Stimulated activated memory B cell treated with anti-CD40 and anti-IgM and Interleukin-4, amounts not matched to agents 10 μg/mL and 1 μg/mL and 100 μg/mL, for 72 hours (primary cell): ENCODE data around the gene TMPRSS9.
"Not testable (repeated sequence)": the region's sequence is repeated elsewhere in the genome, so short reads cannot be mapped to it uniquely, and the experiment has no call there.

ENCODE experiments used
- ATAC-seq: fragments of 150-1000 bp; cut with Tn5 transposase; 2 replicates; pipeline ENCODE4 v1.10.0; 2021
- H3K27ac Mint-ChIP-seq: one replicate; pipeline ENCODE4 v1.8.0; 2022; ENCODE audit warnings: mild to moderate bottlenecking, mixed read lengths
- H3K27me3 Mint-ChIP-seq: one replicate; pipeline ENCODE4 v1.8.0; 2022; ENCODE audit warnings: mixed read lengths
- H3K36me3 Mint-ChIP-seq: one replicate; pipeline ENCODE4 v1.8.0; 2022; ENCODE audit warnings: mixed read lengths
- H3K4me1 Mint-ChIP-seq: one replicate; pipeline ENCODE4 v1.8.0; 2022; ENCODE audit warnings: mixed read lengths
- H3K4me3 Mint-ChIP-seq: one replicate; pipeline ENCODE4 v1.8.0; 2022; ENCODE audit warnings: mild to moderate bottlenecking, moderate library complexity, mixed read lengths
- H3K9me3 Mint-ChIP-seq: one replicate; pipeline ENCODE4 v1.8.0; 2022; ENCODE audit warnings: mixed read lengths

TMPRSS9 gene

DNA sequence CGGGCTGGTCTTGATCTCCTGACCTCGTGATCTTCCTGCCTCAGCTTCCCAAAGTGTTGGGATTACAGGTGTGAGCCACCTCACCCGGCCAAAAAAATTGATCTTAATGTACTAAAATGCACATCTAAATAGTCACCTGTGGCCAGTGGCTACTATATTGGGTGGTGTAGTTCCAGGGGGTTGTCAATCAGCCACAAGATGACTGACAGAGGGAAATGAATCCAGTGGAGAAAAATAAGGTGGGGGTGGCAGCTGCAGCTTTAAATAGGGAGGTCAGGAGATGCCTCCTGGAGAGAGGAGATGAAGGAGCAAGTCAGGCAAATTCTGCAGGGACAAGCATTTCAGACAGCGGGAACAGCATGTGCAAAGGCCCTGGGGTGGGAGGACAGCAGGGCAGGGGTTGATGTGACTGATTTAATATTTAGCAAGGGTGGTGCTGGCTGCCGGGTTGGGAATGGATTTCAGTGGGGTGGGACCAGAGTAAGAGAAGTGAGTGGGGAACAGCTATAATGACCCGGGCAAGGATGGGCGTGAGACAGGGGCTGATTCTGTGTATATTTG is 49.4 kb downstream of the TMPRSS9 start:
- ATAC-seq = no peak
- peaks cover 21% of the 10 kb centered on the region for H3K27me3 Mint-ChIP-seq
- H3K36me3 Mint-ChIP-seq = peaks cover 5% of the 10 kb centered on the region
- no peaks in the 10 kb centered on the region for H3K4me1 Mint-ChIP-seq
- peaks cover 5% of the 10 kb centered on the region for H3K9me3 Mint-ChIP-seq
- H3K4me3 Mint-ChIP-seq = no peak overlapping the region
- H3K27ac Mint-ChIP-seq = no peak overlapping the region

DNA sequence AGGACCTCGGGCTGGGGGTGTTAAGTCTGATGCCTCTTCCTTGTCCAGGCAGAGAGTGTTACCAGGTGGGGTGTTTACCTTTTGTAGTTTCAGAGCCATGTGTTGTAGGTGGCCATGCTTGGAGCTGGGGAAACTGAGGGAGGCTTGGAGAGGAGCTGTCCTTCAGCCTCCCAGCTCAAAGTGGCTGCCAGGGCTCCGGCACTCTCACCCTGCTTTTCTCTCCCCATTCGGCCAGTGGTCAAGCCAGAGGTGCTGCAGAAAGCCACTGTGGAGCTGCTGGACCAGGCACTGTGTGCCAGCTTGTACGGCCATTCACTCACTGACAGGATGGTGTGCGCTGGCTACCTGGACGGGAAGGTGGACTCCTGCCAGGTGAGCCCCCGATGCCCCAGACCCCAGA is 50.0 kb downstream of the TMPRSS9 start:
- Mint-ChIP-seq H3K27me3 (peaks cover 21% of the 10 kb centered on the region), H3K4me1 (no peaks in the 10 kb centered on the region), H3K36me3 (peaks cover 5% of the 10 kb centered on the region), H3K27ac (no peak overlapping the region), H3K9me3 (peaks cover 5% of the 10 kb centered on the region), H3K4me3 (no peak overlapping the region)
- ATAC-seq = no peak

DNA sequence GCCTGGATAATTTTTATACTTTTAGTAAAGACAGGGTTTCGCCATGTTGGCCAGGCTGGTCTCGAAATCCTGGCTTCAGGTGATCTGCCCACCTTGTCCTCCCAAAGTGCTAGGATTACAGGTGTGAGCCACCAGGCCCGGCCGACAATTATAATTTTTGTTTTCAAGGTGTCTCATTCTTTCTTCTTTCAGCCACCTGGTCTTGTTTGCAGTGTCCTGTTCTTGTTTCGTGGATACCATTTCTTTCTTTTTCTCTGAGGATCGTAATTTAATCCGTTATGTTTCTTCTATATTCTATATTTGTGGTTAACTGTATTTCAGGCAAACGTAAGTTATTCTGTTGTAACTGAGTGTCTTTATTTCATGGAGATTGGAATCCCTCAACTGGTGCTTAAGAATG is 51.6 kb downstream of the TMPRSS9 start:
- Mint-ChIP-seq H3K36me3 (peaks cover 8% of the 10 kb centered on the region), H3K4me1 (no peaks in the 10 kb centered on the region), H3K27me3 (peaks cover 21% of the 10 kb centered on the region), H3K4me3 (no peak overlapping the region), H3K9me3 (peaks cover 5% of the 10 kb centered on the region), H3K27ac (no peak overlapping the region)
- no peak for ATAC-seq

DNA sequence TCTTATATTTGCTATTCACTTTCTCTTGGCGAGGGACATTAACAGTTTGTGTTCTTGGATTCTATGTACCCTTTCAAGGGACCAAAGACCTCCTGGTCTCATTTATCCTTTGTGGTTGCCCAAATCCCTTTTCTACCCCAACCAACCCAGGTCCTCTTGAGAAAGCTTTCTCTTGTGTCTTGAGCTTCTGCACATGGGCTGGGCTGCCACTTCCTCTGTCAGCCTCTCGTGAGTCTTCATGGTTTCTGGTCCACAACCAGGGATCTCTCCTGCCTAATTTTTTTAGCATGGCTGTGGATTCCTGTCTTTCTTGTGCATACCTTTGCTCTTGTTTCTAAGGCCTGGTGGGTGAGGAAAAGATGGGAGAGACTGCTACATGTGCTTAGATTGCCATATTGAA is 52.4 kb downstream of the TMPRSS9 start:
- H3K9me3 Mint-ChIP-seq = peaks cover 5% of the 10 kb centered on the region
- H3K36me3 Mint-ChIP-seq = peaks cover 13% of the 10 kb centered on the region
- no peak overlapping the region for H3K27ac Mint-ChIP-seq
- no peak for ATAC-seq
- H3K4me1 Mint-ChIP-seq = no peaks in the 10 kb centered on the region
- H3K27me3 Mint-ChIP-seq = peaks cover 21% of the 10 kb centered on the region
- no peak overlapping the region for H3K4me3 Mint-ChIP-seq

GRCh38 chr19:2413159-2413558 is 53.1 kb downstream of the TMPRSS9 start:
- no peak overlapping the region for H3K27ac Mint-ChIP-seq
- H3K9me3 Mint-ChIP-seq = peaks cover 5% of the 10 kb centered on the region
- no peak for ATAC-seq
- no peak overlapping the region for H3K4me3 Mint-ChIP-seq
- peaks cover 21% of the 10 kb centered on the region for H3K27me3 Mint-ChIP-seq
- no peaks in the 10 kb centered on the region for H3K4me1 Mint-ChIP-seq
- H3K36me3 Mint-ChIP-seq = peaks cover 19% of the 10 kb centered on the region

- no peak overlapping the region for H3K4me3 Mint-ChIP-seq
- peaks cover 5% of the 10 kb centered on the region for H3K9me3 Mint-ChIP-seq
- no peak overlapping the region for H3K27ac Mint-ChIP-seq
- peaks cover 19% of the 10 kb centered on the region for H3K36me3 Mint-ChIP-seq
- ATAC-seq = no peak
- H3K27me3 Mint-ChIP-seq = peaks cover 21% of the 10 kb centered on the region
- no peaks in the 10 kb centered on the region for H3K4me1 Mint-ChIP-seq
Observed at GRCh38 chr19:2413629-2414028, 53.6 kb downstream of the TMPRSS9 start.

DNA sequence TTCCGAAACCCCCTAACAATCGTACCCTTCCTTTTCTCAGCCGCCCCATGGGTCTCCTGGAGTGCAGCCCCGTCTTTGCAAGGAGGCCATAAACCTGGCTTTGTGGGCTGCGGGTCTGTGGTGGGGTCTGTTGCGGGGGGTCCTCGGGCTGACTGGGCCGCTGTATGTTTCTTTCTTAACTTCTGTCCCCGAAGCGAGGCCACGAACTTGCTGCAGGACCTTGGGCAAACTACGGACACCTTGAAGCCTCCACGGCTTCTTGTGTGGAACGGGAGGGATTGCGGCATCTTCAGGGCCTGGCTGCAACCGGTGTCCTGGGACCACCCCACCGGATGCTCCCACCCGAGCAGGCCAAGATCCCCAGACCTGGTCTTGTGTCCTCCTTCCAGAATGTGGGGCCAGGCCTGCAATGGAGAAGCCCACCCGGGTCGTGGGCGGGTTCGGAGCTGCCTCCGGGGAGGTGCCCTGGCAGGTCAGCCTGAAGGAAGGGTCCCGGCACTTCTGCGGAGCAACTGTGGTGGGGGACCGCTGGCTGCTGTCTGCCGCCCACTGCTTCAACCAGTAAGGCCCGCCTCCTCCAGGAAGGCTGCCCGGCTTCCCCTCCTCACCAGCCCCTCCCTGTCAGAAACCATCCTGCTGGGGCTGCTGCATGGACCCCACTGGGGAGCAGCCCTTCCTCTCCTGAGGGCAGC is 55.4 kb downstream of the TMPRSS9 start:
- H3K27ac Mint-ChIP-seq = no peak overlapping the region

DNA sequence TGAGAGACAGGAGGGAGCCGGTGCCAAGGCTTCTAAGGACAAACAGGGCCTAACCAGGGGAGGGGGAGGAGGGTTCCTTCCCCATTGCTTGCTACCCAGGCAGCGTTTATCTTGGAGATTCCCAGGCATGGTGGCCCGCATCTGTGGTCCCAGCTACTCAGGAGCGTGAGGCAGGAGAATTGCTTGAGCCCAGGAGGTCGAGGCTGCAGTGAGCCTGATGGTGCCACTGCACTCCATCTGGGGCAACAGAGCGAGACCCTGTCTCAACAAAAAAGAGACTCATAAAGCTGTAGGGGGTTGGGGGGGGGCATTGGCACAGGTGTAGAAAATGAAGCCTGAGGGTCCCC is 55.9 kb downstream of the TMPRSS9 start:
- ATAC-seq = no peak
- no peaks in the 10 kb centered on the region for H3K4me1 Mint-ChIP-seq
- H3K36me3 Mint-ChIP-seq = peaks cover 14% of the 10 kb centered on the region
- H3K9me3 Mint-ChIP-seq = no peaks in the 10 kb centered on the region
- H3K27me3 Mint-ChIP-seq = peaks cover under 1% of the 10 kb centered on the region
- no peak overlapping the region for H3K27ac Mint-ChIP-seq
- H3K4me3 Mint-ChIP-seq = no peak overlapping the region

More for the DNA sequence above, 55.4 kb downstream of the TMPRSS9 start:
- Mint-ChIP-seq H3K4me1 (no peaks in the 10 kb centered on the region), H3K27me3 (peaks cover 6% of the 10 kb centered on the region), H3K9me3 (no peaks in the 10 kb centered on the region), H3K4me3 (no peak overlapping the region), H3K36me3 (peaks cover 14% of the 10 kb centered on the region)
- no peak for ATAC-seq

GRCh38 chr19:2416321-2417097 is 56.4 kb downstream of the TMPRSS9 start:
- no peaks in the 10 kb centered on the region for H3K27me3 Mint-ChIP-seq
- H3K4me3 Mint-ChIP-seq = no peak overlapping the region
- peaks cover 14% of the 10 kb centered on the region for H3K36me3 Mint-ChIP-seq
- H3K9me3 Mint-ChIP-seq = no peaks in the 10 kb centered on the region
- no peaks in the 10 kb centered on the region for H3K4me1 Mint-ChIP-seq
- ATAC-seq = peak; percentile 64
- no peak overlapping the region for H3K27ac Mint-ChIP-seq

DNA sequence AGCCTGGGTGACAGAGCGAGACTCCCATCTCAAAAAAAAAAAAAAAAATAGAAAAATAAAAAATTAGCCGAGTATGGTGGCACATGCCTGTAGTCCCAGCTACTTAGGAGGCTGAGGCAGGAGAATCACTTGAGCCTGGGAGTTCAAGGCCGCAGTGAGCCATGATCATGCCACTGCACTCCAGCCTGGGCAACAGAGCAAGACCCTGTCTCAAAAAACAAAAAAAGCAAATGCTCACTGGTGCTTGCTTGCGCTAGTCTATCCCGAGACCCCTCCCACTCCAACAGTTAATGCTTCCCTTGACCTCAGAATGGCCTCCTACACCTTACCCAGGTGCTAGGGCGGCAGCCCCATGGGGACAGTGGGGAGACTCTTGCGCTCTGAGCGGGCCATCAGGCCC is 57.4 kb downstream of the TMPRSS9 start:
- ATAC-seq = peak; percentile 20
- H3K27ac Mint-ChIP-seq = not testable (repeated sequence)
- H3K36me3 Mint-ChIP-seq = peaks cover 14% of the 10 kb centered on the region

GRCh38 chr19:2417881-2418406 is 57.9 kb downstream of the TMPRSS9 start:
- Mint-ChIP-seq H3K27me3 (no peaks in the 10 kb centered on the region), H3K4me3 (no peak overlapping the region), H3K9me3 (no peaks in the 10 kb centered on the region), H3K4me1 (no peaks in the 10 kb centered on the region), H3K36me3 (peaks cover 14% of the 10 kb centered on the region), H3K27ac (no peak overlapping the region)
- no peak for ATAC-seq

More for the DNA sequence above, 57.4 kb downstream of the TMPRSS9 start:
- not testable (repeated sequence) for H3K9me3 Mint-ChIP-seq, H3K4me3 Mint-ChIP-seq, H3K4me1 Mint-ChIP-seq, H3K27me3 Mint-ChIP-seq

- no peak overlapping the region for H3K4me3 Mint-ChIP-seq
- H3K27me3 Mint-ChIP-seq = no peaks in the 10 kb centered on the region
- no peaks in the 10 kb centered on the region for H3K9me3 Mint-ChIP-seq
- H3K36me3 Mint-ChIP-seq = peaks cover 14% of the 10 kb centered on the region
- ATAC-seq = no peak
- peak overlapping the region; percentile 77 for H3K27ac Mint-ChIP-seq
- no peaks in the 10 kb centered on the region for H3K4me1 Mint-ChIP-seq
Observed at GRCh38 chr19:2419754-2420153, 59.7 kb downstream of the TMPRSS9 start.

DNA sequence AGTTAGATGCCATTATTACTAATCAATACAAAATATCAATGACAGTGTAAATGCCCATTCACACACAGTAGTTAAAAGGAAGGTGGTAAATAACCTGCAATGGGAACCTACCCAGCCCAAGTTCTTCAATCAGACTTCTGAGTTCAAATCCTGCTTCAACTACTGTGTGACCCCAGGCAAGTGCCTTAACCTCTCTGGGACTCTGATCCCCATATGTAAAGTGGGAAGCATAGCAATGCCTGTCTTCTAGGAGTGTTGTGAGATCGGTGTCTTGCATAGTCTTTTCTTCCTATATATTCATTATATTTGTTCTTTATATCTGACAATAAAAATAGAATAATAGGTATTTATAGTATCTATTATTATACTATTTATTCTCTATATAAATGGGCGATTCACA is 60.4 kb downstream of the TMPRSS9 start:
- H3K36me3 Mint-ChIP-seq = peaks cover 14% of the 10 kb centered on the region
- H3K27ac Mint-ChIP-seq = no peak overlapping the region
- no peak overlapping the region for H3K4me3 Mint-ChIP-seq

DNA sequence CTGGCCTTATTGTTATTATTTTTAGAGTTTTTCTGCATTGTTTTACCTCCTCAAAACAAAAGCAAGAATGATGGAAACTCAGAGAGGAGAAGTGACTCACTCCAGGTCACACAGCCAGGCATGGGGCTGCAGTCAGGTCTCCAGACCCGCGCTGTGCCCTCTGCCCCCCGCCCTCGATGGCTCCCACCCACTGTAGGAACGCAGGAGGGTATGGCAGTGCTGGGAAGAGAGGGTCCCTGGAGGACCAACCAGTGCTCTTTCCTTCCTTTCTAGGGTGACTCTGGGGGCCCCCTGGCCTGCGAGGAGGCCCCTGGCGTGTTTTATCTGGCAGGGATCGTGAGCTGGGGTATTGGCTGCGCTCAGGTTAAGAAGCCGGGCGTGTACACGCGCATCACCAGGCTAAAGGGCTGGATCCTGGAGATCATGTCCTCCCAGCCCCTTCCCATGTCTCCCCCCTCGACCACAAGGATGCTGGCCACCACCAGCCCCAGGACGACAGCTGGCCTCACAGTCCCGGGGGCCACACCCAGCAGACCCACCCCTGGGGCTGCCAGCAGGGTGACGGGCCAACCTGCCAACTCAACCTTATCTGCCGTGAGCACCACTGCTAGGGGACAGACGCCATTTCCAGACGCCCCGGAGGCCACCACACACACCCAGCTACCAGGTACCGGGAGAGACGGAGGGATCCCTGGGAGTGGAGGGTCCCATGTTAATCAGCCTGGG is 61.7 kb downstream of the TMPRSS9 start:
- Mint-ChIP-seq H3K27ac (no peak overlapping the region), H3K36me3 (peaks cover 10% of the 10 kb centered on the region)

More for the DNA sequence above, 60.4 kb downstream of the TMPRSS9 start:
- no peaks in the 10 kb centered on the region for H3K27me3 Mint-ChIP-seq
- no peak for ATAC-seq
- no peaks in the 10 kb centered on the region for H3K4me1 Mint-ChIP-seq
- H3K9me3 Mint-ChIP-seq = no peaks in the 10 kb centered on the region

More for the DNA sequence above, 61.7 kb downstream of the TMPRSS9 start:
- Mint-ChIP-seq H3K4me1 (peaks cover 6% of the 10 kb centered on the region), H3K27me3 (no peaks in the 10 kb centered on the region), H3K9me3 (no peaks in the 10 kb centered on the region), H3K4me3 (no peak overlapping the region)
- ATAC-seq = no peak
